GM12864 (cell line): ENCODE data around the gene CLDN4.

ENCODE experiments used
- DNase-seq: peaks from one replicate; pipeline ENCODE4 v3.0.0-alpha.2; 2011; ENCODE audit warnings: low read depth
- H3K4me3 ChIP-seq: 2 replicates; pipeline ENCODE4 v1.5.1; 2011; ENCODE audit warnings: mild to moderate bottlenecking, low read depth, low read length, control low read depth
- TF ChIP-seq, protein P1 (sequence below): IDR thresholded peaks from 2 replicates; pipeline ENCODE4 v1.5.1; 2011; ENCODE audit warnings: low read depth, mild to moderate bottlenecking, moderate library complexity, low read length, control low read depth, inconsistent platforms; ENCODE audit errors: missing control alignments

The CLDN4 gene

DNA sequence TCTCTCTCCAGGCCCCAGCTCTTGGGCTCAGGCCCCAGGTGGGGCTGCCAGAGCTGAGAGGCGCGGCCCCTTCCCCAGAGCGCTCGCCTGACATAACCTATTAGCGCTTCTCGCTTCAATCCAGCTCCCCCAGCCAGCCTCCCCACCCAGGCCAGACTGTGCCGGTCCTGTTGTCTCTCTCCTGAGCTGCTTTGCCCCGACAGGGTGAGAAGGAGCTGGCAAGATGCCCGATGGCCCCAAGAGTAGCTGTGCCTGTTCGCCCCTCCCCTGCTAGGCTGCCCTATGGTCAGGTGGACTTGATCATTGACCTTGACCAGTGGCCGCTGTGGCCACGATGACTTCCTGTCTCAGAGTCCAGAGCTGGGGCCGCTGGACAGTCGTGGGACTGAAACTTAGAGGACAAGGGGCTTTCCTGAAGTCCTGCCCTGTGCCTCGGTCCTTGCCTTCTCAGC lies 39.3 kb downstream of the CLDN4 start:
- TF ChIP-seq, protein P1, sequence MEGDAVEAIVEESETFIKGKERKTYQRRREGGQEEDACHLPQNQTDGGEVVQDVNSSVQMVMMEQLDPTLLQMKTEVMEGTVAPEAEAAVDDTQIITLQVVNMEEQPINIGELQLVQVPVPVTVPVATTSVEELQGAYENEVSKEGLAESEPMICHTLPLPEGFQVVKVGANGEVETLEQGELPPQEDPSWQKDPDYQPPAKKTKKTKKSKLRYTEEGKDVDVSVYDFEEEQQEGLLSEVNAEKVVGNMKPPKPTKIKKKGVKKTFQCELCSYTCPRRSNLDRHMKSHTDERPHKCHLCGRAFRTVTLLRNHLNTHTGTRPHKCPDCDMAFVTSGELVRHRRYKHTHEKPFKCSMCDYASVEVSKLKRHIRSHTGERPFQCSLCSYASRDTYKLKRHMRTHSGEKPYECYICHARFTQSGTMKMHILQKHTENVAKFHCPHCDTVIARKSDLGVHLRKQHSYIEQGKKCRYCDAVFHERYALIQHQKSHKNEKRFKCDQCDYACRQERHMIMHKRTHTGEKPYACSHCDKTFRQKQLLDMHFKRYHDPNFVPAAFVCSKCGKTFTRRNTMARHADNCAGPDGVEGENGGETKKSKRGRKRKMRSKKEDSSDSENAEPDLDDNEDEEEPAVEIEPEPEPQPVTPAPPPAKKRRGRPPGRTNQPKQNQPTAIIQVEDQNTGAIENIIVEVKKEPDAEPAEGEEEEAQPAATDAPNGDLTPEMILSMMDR, result no peak
- H3K4me3 ChIP-seq, result no peak overlapping the region
- no peak for DNase-seq

DNA sequence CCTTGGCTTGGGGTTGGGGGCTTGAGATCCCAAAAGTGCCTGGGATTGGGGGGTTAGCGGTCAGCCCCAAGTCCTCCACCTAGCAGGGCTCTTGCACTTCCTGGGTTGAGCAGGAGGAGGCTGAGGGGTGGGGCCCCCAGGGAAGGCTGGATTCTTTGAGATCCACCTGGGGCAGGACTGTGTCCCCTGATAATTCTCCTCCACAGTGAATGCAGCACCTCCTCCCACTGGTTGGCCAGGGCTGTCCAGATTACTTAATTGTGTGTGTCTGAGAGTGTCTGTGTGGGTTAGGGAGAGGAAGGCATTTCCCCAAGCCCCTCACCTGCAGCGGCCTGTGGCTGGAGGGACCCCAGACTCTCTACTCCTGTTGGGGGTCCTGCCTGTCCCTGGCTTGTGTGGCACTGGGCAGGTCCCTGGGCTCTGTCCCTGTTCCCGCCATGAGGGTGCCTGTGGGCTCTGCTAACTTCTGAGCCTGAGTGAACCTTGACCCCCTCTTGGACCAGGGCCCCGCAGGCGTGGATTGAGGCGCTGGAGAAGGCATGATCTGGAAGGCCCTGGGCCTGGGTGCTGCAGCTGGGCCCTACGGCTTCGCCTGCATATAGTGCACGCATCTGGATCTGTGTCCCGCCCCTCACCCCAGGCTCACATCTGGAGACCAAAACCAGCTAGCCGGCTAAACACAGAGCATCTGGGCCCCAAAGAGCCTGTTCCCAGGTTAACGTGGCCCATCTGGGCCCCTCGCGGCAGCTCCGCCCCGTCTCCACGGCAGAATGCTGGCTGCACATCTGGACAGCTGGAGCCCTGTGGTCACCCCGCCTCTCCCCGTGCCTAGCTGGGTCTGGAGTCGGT lies 40.6 kb downstream of the CLDN4 start:
- no peak overlapping the region for H3K4me3 ChIP-seq
- DNase-seq, result no peak
- TF ChIP-seq, protein P1, result no peak

DNA sequence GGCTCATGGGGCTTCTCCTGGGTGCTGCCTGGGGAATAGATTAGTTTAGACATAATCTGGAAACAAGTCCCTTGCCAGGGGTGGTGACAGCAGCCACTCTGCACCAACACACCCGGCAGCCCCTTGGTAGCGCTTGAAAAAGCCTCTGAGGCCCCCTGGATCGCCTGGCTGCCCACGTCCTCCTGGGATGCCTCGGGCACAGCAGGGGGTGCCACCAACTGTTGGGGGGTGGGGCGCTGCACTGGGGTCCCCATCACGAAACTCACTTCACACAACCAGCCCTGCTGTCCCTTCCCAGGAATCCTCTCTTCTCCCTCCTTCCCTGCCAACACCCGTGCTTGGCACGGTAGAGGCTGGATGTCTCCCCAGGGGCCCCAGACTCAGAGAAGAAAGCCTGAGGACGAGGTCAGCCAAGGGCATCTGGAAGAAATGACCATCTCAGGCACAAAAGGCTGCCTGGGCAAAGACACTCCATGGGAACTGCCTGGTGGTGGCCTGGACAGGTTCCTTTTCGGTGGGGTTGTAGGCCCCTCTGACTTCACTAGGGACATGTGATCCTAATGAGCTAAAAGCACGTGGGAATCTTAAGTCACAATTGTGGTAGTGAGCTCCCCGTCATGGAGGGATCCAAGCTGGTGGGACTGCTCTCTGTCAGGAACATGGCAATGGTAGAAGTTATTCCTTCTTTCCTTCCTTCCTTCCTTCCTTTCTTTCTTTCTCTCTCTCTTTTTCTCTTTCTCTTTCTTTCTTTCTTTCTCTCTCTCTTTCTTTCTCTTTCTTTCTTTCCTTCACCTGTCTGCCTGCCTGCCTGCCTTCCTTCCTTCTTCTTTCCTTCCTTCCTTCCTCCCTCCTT lies 41.5 kb downstream of the CLDN4 start:
- no peak for DNase-seq
- TF ChIP-seq, protein P1, result no peak
- H3K4me3 ChIP-seq, result no peak overlapping the region

DNA sequence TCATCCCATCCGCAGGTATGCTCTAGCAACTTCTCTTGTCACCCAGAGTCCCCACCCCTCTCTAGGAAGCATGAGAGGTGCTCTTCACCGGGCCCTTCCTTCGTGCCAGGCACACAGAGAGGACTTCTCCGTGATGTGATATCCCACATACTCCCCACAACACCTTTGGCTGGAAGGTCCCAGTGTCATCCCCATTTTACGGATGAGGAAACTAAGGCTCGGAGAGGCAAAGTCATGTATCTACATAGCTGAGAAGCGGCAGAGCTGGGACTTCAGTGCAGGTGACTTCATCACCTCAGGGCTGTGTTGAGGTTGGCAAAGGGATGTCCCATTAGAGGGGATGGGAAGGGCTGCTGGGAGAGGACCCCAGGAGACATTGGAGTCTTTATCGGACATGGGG lies 45.6 kb downstream of the CLDN4 start:
- H3K4me3 ChIP-seq, result no peak overlapping the region
- TF ChIP-seq, protein P1, result no peak
- no peak for DNase-seq

DNA sequence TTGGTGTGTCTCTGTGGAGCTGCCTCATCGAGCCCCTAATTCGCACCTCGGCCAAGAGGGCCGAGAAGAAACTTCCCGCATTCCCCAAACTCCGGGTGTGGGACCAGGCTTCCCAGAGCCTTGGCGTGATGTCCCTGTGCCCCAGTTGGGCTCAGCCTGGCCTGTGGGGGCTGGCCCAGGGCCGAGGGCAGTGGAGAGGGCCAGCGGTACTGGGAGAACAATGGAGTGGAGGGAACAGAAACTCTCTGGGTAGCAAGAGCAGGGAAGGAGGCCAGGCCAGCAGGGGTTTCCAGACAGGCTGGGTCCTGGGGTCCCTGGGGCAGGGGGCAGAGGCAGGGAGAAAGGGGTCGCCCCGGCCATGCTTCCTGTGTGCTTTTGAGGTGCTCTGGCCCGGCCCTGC lies 46.2 kb downstream of the CLDN4 start:
- TF ChIP-seq, protein P1, result no peak
- no peak overlapping the region for H3K4me3 ChIP-seq
- DNase-seq, result no peak

DNA sequence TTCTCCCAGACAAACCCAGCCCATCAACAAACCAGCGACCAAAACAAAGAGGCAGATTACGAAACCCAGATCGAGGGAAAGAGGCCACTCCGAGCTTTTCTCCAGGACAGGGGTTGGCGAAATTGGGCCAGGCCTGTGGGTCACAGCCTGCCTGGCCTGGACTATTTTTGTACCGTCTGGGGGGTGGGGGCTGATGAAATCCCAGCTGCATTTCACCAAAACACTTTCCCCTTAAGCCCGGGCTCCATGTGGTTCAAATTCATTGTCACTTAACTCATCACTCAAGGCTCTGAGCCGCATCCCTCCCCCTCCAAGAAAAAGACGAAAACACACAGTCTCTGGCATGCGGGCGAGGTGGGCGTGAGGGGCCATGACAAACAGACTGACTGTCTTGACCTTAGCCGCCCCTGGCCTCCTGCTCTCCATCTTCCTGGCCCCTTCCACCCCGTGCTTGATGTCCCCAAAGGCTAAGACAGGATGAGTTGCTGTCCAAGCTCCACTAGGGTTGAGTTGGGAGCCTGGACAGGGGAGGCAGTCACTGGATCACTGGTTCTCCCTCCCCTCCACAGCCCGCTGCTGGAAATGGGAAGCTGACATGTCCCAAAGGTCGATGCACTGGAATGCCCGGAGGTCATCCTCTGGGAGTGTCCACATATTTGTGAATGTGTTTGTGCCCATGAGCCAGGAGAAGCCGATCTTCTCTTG lies 49.3 kb downstream of the CLDN4 start:
- no peak overlapping the region for H3K4me3 ChIP-seq
- DNase-seq, result no peak
- TF ChIP-seq, protein P1, result no peak
